Suprapubic skin (tissue), 3 donors: Measurements from ENCODE around the gene TIGD6.

ENCODE experiments used
- CTCF ChIP-seq, 2 donors: fragments of 200-600 bp in 1 of 2; fragments of 450-650 bp in 1 of 2; sonication (generic) in 1 of 2; IDR thresholded peaks; one replicate each; pipeline ENCODE4 v1.5.1; 2016 to 2019; ENCODE audit warnings: antibody characterized with exemption in 2 of 2, mild to moderate bottlenecking in 1 of 2, moderate library complexity in 1 of 2
- EP300 ChIP-seq: sonication (generic); formaldehyde crosslinking; IDR thresholded peaks from one replicate; pipeline ENCODE4 v1.6.1; 2017; ENCODE audit warnings: antibody characterized with exemption
- POLR2A ChIP-seq, 2 donors: fragments of 450-650 bp; IDR thresholded peaks; one replicate each; pipeline ENCODE4 v1.6.1; 2017; ENCODE audit warnings: antibody characterized with exemption in 2 of 2, mild to moderate bottlenecking in 2 of 2, moderate library complexity in 2 of 2

- TF ChIP-seq CTCF (IDR thresholded peaks at IDR 0.05) (peak; percentile 67 to 75), EP300 (no peak), POLR2A (IDR thresholded peaks at IDR 0.05) (no peak)
Measured at GRCh38 chr5:150001660-150002486, 1.4 kb upstream of the TIGD6 start.
